T-helper 1 cell treated with Interleukin-12 subunit alpha and Interleukin-12 subunit beta and Interleukin-4 antibody, amounts not matched to agents 30 ng/mL and 1 ng/mL, for 36 hours (primary cell): ENCODE results near the gene ZNF235. TPM values are rescaled to one million over a fixed set of nuclear protein-coding genes. Genes with fewer than 3 reads are reported as not detected.
"Not testable (repeated sequence)": the region's sequence is repeated elsewhere in the genome, so short reads cannot be mapped to it uniquely, and the experiment has no call there.

Experiments used
- intact Hi-C: fragments of 100-400 bp; cut with micrococcal nuclease; formaldehyde crosslinking; loops from one replicate; pipeline ENCODE4 v1.15.1; 2024
- total RNA-seq: library from RNA; stranded (reverse); gene quantifications from 2 replicates; pipeline ENCODE4 v1.2.3, GENCODE V29; 2022

Gene ZNF235
- total RNA-seq, 1 donor from 2014 or later, result 6.5 TPM

GRCh38 chr19:44258136-44258535, 46.7 kb downstream of the ZNF235 start:
- intact Hi-C loops, result no loop called here

GRCh38 chr19:44255705-44256411, 49.0 kb downstream of the ZNF235 start:
- intact Hi-C loops, result no loop called here

GRCh38 chr19:44254496-44254895, 50.3 kb downstream of the ZNF235 start:
- intact Hi-C loops, result no loop called here

GRCh38 chr19:44253392-44253791, 51.4 kb downstream of the ZNF235 start:
- intact Hi-C loops, result not testable (repeated sequence)

- intact Hi-C loops, result not testable (repeated sequence)
These were observed 52.5 kb downstream of the ZNF235 start for GRCh38 chr19:44252332-44252731.

GRCh38 chr19:44236384-44236783, 68.4 kb downstream of the ZNF235 start:
- intact Hi-C loops, result no loop called here

Other genes with a start within 250 kb of the ZNF235 start
- 2.0 and 2.2 TPM in 2 replicates for gene ZNF284, start 232.9 kb downstream of the ZNF235 start, total RNA-seq
- gene ZNF224, start 210.7 kb downstream of the ZNF235 start, total RNA-seq, result 34.9 and 36.2 TPM in 2 replicates
- 4.6 and 5.2 TPM in 2 replicates for gene ZNF225, start 191.6 kb downstream of the ZNF235 start, total RNA-seq
- 11.7 and 13.2 TPM in 2 replicates for gene ZNF234, start 163.5 kb downstream of the ZNF235 start, total RNA-seq
- 20.0 and 20.6 TPM in 2 replicates for gene ZNF226, start 139.9 kb downstream of the ZNF235 start, total RNA-seq
- gene ZNF227, start 92.5 kb downstream of the ZNF235 start, total RNA-seq, result 30.3 and 30.4 TPM in 2 replicates
- 0.37 and 0.59 TPM in 2 replicates for gene ZNF233, start 45.1 kb downstream of the ZNF235 start, total RNA-seq
- not detected in 2 replicates for gene ZNF112, start 51.7 kb upstream of the ZNF235 start, total RNA-seq
- gene ZNF285, start 96.6 kb upstream of the ZNF235 start, total RNA-seq, result 0.05 TPM in 1 of 2 replicates, not detected in the other
- 0.05 and 0.44 TPM in 2 replicates for gene ZNF229, start 143.4 kb upstream of the ZNF235 start, total RNA-seq
- gene ZNF180, start 195.5 kb upstream of the ZNF235 start, total RNA-seq, result 9.9 and 11.3 TPM in 2 replicates
- gene CEACAM20, start 224.7 kb upstream of the ZNF235 start, total RNA-seq, result not detected in 2 replicates